UCSD-AML1 (cell line): ENCODE data around the gene TMED5.
"Not testable (repeated sequence)": the region's sequence is repeated elsewhere in the genome, so short reads cannot be mapped to it uniquely, and the experiment has no call there.

ENCODE experiments used
- DNase-seq: peaks from one replicate; lab custom pipeline; 2025; ENCODE audit not compliant: unreplicated experiment; lab: John Stamatoyannopoulos, UW

The TMED5 gene

DNA sequence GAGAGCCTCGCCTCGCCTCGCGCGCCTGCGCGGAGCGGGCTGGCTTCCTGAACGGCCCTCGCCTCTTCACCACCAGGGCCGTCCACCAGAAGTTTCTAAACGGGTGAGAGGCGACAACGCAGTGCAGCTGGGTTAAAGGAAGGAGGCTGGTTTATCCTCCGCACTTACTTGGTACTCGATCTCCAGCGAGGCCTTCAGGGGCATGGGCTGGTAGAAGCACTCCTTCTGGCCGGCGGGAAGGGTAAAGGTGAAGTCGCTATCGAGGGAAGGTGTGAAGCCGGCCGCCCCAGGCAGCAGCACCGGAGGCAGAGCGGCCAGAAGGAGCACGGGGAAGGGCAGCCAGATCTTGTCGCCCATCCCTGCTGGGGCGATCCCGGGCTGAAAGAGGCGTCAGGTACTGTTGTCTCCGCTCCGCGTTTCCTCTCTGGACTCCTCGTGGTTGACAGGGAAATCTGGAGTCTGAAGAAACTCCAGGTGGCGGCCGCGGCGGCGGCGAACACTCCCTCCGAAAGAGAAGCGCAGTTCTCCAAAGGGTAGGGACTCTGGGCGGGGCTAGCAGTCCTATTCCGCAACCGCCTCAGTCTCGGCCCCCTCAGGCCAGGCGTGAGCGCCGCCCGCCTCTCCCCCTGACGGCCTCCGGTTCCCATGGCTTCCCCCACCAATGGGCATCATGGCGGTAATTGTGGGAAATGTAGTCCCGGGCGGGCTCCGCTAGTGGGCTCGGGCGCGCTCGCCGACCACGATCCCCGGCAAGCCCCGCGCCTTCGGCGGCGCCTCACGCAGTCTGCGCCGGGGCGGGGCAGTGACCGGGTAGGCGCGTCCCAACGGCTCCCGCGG lies at the start of gene TMED5:
TMED5 (minus strand) TSS at position 528 of the 837 bp plus-strand sequence; CDS start at position 357, 171 bp downstream.
- peak; percentile 98 for DNase-seq

DNA sequence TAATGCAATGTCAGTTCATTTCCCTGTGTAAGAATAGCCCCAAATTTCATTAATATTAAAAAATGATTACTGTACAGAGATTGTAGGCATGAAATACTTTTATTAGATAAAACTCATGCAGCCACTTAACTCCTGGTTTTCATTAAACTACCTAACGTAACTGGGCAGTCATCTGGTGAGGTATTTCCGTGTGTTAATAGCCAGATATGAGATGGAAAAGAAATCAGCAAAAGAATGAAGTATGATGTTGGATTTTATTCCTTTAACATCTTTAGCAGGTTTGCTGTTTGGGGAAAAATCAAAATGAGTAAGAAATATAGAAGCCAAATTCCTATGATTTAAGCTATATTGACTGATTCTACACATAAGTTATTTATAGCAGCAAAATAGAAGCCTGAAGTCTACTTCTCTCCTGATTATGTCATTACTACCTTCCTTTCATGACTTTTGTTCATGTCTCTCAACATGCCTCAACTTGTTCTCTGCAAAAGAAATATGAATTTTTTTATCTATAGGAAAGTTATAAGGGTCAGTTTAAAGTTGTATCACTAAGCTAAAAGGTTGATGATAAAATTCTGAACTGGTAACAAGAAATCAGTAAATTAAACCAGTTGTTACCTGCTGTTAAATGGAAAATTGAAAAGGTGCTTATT lies 42.9 kb upstream of the TMED5 start:
- no peak for DNase-seq

DNA sequence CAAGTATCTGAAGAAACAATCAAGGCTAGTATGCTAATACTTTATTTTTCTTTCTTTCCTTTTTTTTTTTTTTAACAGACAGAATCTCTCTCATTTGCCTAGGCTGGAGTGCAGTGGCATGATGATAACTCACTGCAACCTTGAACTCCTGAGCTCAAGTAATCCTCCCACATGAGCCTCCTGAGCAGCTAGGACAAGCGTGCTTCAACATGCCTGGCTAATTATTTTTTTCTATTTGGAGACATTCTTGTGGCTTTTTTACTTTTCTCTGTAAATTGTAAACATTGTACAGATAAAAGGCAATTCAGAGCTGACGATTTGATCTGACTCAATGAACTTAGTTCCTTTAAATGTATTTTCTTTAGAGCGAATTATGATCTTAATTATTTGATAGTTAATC lies 41.7 kb upstream of the TMED5 start:
- DNase-seq = no peak

DNA sequence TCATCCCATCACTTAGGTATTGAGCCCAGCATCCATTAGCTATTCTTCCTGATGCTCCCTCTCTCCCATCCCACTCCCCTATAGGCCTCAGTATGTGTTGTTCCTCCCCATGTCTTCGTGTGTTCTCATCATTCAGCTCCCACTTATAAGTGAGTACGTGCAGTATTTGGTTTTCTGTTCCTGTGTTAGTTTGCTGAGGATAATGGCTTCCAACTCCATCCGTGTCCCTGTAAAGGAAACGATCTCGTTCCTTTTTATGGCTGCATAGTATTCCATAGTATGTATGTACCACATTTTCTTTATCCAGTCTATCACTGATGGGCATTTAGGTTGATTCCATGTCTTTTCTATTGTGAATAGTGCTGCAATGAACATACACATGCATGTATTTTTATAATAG lies 40.5 kb upstream of the TMED5 start:
- DNase-seq = not testable (repeated sequence)

DNA sequence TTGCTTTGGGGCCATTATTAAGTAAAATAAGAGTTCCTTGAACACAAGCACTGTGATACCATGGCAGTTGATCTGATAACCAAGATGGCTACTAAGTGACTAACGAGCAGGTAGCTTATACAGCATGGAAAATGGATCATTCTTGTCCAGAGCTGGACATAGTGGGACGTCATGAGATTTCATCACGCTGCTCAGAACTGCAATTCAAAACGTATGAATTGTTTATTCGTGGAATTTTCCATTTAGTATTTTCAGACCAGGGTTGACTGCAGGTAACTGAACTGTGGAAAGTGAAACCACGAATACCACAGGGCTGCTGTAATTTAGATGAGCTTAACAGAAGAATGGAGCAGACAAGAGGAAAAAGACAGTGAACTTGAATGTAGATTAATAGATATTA lies 39.2 kb upstream of the TMED5 start:
- no peak for DNase-seq

DNA sequence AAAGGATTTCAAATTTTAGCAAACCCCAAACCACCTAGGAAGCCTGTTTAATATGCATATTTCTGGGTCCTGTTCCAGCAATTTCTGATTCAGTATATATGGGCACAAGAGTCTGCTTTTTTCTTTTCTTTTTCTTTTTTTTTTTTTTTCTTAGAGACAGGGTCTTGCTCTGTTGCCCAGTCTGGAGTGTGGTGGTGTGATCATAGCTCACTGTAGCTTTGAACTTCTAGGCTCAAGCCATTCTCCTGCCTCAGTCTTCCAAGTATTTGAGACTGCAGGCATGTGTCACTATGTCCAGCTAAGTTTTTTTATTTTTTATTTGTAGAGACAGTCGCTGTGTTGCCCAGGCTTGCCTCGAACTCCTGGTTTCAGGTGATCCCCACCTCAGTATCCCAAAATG lies 35.1 kb upstream of the TMED5 start:
- no peak for DNase-seq

DNA sequence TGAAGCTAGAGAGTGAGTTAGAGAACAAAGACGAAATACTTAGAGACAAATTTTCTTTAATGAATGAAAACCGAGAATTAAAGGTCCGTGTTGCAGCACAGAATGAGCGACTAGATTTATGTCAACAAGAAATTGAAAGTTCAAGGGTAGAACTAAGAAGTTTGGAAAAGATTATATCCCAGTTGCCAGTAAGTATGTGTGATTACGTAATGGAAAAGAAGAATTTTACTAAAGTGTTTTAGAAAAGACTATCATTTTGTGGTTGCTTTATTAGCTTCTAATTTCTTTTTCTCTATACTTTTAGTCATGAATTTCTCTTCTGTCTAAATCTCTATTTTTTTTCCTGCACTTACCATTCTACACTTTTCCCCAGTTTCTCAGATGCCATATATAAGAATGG lies 27.0 kb upstream of the TMED5 start:
- no peak for DNase-seq

DNA sequence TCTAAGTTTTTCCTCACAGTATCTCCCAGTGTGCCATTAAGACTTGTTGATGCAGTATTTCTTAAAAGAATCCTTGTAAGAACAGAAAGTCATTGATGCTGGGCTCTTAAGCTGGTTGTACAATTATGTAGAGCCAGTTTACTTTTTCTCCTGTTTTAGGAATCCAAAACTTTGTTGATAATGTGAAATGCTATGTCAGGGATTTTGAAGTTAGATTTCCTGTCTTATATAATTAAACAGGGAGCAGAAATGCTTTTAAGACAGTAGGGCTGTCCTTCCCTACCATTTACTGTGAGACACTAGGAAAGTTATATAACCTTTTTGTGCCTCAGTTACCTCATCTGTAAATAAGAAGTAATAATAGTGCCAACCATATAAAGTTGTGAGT lies 26.3 kb upstream of the TMED5 start:
- no peak for DNase-seq

DNA sequence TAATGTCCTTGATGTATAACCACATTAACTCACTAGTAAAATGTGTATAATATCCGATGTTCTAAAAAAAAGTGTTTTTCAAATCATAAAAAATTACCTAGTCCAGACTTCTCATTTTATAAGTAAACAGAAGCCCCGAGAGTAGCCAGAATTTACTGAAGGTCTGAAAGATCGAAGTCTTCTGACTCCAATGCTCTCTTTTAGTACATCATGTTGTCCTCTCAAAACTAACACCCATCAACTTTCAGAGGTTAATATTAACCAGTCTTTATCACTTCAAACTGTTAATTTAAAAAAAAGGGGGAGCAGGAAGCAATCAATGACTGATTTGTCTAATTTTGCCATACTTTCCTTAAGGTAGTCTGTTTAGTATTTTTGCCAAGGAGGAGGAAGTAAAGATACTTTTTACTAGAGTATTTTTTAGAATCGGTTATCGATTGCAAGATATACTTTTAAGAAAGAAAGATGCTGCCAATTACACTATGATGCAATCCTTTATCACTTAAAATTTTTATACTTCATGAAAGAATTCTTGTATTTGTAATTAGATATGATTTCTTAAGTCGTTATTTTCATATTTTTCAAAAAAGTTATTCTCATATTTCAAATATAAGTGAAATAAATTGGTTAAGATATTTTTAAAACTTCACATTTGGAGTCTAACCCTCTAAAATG lies 25.8 kb upstream of the TMED5 start:
- no peak for DNase-seq

DNA sequence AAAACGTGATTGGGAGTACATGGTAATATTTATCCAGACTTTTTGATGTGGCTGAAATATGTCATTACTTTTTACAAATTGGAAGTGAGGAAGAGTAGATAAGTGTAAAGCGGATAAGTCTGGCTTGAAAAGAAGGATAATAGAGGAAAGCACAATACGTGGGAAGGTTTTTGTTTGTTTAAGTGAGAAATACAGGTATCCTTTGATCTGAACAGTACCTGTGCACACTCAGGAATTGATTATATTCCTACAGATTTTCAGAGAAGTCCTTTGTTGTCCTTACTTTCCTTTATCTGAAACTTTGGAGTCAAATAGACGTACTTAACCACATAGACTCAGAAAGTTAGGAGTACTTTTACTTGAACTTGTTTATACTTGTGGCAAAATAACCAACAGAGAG lies 20.5 kb upstream of the TMED5 start:
- DNase-seq = no peak

DNA sequence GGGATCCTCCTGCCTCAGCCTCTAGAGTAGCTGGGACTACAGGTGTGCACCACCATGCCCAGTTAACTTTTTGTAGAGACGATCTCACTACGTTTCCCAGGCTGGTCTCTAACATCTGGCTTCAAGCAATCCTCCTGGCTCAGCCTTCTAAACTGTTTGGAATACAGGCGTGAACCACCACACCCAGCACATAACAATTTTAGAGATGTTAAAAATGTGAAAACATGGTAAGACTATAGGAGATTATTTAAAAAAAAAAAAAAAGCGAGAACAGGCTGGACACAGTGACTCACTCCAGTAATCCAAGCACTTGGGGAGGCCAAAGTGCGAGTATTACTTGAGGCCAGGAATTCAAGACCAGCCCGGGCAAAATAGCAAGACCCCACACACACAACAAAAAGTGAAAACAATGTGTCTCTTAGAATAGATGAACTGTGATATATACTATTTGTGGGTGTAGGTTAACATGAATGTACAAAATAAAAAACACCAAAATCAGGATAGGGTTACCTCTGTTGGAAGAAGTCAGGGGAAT lies 19.9 kb upstream of the TMED5 start:
- no peak for DNase-seq

DNA sequence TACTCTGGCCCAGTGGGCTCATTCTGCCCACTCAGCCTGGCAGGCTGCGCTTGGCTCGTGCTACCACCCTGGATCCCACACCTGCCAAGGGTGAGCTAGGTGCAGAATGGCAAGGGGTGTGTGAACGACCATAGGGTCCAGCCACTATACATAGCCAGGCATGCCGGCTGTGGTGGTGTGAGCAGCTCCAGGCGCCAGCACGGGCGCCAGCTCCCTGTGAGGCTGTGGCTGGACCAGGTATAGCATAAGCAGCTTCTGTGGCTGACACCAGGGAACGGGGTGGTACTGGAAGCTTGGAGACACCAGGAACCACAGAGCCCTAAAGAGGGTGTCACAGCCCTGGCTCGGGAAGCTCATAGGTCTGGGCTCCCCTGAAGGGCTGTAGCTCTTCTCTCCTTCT lies 18.9 kb upstream of the TMED5 start:
- DNase-seq = no peak

DNA sequence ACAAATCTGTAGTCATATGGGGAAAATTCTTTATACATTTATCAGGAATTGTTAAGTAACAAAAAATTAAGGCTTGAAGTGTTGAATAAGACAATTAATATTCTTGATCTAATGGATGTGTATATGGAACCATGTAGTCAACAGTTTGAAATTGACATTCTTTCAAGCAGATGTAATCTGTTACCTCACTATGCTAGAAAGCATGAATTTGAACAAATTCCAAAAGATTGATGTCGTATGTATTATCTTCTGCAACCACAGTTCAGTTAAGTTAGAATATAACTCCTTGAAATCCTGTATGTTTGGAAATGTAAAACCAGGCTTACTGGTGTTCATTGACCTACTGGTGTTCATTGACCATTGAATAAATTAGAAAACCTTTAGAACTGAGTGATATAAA lies 16.4 kb upstream of the TMED5 start:
- no peak for DNase-seq

DNA sequence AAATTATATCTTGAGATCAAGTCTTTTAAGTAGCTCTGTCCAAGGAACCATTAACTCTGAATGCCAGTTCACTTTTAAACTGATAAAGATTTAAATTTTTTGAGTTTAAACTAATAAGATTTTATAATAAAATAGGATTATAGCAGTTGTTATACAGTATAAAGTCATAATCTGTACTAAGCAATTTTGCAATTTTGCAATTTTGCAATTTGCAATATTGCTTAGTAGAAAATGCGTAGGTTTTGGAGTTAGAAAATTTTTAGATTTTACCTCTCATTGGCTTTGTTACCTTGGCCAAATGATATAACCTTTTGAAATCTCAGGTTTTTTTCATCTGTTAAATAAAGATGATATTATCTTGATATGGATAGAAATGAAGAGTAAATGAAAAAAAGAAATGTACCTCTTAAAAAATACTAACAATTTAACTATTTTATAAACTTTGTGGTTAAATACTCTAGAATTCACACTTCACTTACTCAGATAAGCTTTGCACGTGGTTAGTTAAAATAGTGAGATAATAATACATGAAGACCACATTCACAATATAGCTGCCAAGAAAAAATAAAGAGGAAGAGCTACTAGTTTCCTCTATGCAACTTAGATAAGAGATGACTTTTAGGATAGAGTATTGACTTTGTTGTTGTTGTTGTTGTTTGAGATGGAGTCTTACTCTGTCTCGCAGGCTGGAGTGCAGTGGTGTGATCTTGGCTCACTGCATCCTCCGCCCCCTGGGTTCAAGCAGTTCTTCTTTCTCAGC lies 14.2 kb upstream of the TMED5 start:
- no peak for DNase-seq

DNA sequence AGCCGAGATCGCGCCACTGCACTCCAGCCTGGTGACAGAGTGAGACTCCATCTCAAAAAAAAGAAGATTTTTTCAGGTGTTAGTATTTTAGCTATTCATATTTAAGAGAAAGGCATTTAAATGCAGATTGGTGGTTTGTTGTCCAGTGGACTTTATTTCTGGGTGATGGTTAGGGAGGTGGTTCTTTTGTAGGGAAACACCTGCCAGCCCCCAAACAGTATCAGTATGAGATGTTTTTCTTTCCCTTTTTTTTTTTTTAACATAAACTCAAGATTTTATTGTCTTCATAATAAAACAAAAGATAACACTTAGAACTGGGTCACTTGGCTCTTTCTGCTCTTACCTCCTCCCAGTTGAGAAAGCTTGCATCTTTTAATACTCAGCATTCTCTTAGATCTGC lies 10.2 kb upstream of the TMED5 start:
- no peak for DNase-seq

DNA sequence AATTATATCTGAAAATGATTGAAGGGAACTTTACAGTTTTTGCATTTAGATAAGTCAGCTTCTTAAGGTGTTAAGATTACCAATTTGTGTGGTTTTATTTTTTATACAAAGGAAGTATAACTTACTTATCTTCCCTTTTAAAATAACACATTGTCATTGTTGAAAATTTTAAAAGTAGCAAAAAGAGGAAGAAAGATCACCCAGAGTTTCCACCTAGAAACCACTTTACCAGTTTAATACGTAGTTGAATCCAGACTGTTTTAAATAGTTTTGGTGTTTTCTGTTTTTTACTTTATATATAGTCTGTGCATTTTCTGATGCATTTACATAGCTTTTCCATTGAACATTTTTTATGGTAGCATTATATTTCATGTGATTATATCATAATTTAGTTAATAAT lies 6.5 kb upstream of the TMED5 start:
- DNase-seq = no peak

DNA sequence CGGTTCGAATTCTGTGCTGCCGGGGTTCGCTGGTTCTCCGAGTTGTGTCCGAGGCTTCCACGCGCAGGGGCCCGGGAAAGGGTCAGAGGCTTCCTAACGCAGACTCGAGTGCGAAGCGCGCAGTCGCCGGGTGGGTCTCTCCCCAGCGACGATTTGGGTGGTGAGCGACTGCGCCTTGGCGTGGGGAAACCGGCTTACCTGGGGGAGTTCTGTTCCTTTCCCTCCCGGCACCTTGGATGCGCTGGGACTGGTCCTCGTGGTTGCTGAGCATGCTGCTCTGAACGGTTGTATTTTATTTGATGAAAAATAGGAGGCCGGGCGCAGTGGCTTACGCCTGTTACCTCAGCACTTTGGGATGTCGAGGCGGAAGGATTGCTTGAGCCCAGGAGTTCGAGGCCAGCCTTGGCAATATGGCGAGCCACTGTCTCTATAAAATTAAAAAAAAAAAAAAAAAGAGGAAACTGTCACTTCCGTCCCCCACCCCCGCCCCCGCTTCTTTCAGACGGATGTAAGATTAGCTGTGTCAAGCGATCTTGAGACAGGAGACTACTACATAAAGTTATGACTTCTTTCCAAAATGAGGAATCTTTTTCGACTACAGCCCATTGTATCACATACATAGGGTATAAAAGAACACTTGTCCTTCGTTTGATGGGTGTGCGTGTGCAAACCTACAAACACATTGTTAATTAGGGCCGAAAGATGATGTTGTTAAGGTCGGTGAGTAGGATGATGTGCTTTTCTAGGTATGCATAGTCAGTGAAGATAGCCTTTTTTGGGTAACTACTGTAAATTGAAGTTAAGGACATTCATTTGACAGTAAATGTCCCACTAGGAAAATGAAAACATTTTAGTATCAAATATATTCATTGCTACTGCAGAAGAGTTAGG lies 755 bp upstream of the TMED5 start, which contains the start of gene CCDC18:
CCDC18 (plus strand) TSS at position 2 of the 891 bp plus-strand sequence. CDS start 2,638 bp downstream, outside the sequence.
- DNase-seq = peak; percentile 79

DNA sequence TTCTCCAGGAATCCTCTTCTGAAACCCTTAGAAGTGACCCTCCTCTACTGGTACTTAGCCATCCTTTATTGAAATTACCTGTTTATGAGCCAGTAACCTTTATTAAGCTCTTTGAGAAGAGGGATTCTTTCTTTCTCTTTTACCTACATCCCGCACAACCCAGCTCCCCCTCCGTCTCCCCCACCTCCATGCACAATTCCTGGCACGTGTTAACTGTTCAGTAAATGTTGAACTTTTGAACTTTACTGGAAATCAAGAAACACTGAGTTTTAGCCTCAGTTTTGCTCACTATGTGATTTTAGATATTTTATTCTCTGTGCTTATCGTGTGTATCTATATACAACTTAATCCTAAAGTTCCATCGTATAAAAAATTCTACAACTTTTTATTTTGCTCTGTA lies 1.8 kb downstream of the TMED5 start:
- no peak for DNase-seq

DNA sequence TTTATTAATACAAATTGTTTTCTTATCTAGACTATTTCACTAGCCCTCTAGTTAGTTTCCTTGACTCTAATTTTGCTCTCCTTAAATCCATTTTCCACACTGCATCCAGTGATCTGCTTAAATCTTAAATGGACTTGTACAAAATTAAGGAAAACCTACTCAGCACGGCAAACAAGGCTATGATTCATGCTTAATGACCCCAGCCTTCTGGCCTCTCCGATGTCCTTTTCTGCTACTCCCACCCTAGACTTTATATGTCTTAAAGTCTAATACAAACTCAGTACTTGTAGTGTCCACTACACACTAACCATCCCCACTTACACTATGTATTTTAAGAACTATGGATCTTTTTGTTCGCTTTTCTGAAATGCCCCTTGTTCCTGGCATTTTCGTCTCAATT lies 2.2 kb downstream of the TMED5 start:
- DNase-seq = no peak

DNA sequence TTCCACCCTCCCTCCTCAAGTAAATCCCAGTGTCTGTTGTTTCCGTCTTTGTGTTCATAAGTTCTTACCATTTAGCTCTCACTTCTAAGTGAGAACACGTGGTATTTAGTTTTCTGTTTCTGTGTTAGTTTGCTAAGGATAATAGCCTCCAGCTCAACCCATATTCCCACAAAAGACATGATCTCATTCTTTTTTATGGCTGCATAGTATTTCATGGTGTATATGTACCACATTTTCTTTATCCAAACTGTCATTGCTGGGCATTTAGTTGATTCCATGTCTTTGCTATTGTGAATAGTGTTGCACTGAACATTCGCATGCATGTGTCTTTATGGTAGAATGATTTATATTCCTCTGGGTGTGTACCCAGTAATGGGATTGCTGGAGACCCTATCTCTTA lies 5.6 kb downstream of the TMED5 start:
- not testable (repeated sequence) for DNase-seq
